Prostate gland (tissue), 2 donors: ENCODE measurements around the gene SNX1. TPM values are rescaled to one million over a fixed set of nuclear protein-coding genes. Genes with fewer than 3 reads are reported as not detected.

ENCODE experiments used
- DNase-seq: peaks from one replicate; pipeline ENCODE4 v3.0.0-alpha.2; 2019; ENCODE audit warnings: low spot score
- H3K27ac ChIP-seq, 2 donors: fragments of 200-600 bp; sonication (generic); 2 replicates each; pipeline ENCODE4 v1.5.1; 2017 to 2019
- H3K27me3 ChIP-seq: fragments of 200-600 bp; sonication (generic); replicated peaks from 2 replicates; pipeline ENCODE4 v1.5.1; 2019; ENCODE audit not compliant: insufficient read depth
- H3K36me3 ChIP-seq, 2 donors: fragments of 200-600 bp; sonication (generic); 1 replicate in 1 of 2; 2 replicates in 1 of 2; pipeline versions ENCODE4 v1.5.1 to v1.8.1; 2017 to 2019
- H3K4me1 ChIP-seq: fragments of 200-600 bp; sonication (generic); replicated peaks from 2 replicates; pipeline ENCODE4 v1.5.1; 2019
- H3K4me3 ChIP-seq, 2 donors: fragments of 200-600 bp; sonication (generic); 2 replicates each; pipeline ENCODE4 v1.5.1; 2017 to 2019
- H3K9me3 ChIP-seq: fragments of 200-600 bp; sonication (generic); 2 replicates; pipeline ENCODE4 v1.5.1; 2017
- POLR2A ChIP-seq: fragments of 450-650 bp; IDR thresholded peaks from one replicate; pipeline ENCODE4 v1.6.1; 2016; ENCODE audit warnings: antibody characterized with exemption, mild to moderate bottlenecking
- POLR2AphosphoS5 ChIP-seq: sonication (generic); formaldehyde crosslinking; IDR thresholded peaks from one replicate; pipeline ENCODE4 v1.6.1; 2017; ENCODE audit warnings: antibody characterized with exemption
- WGBS: methylation state at CpG from one replicate; pipeline ENCODE4 v1.1.5; 2018; 5-methylcytosine and 5-hydroxymethylcytosine counted together
- intact Hi-C: fragments of 100-400 bp; cut with DNase I; formaldehyde crosslinking; loops from one replicate; pipeline ENCODE4 v1.14.2; 2022
- total RNA-seq, 2 donors: library from RNA; depleted of rRNA; stranded (reverse); fragments of >200 nt; gene quantifications; one replicate each; pipeline ENCODE4 v1.1.0, GENCODE V29; 2016
- TF ChIP-seq, protein P1 (sequence below), 4 experiments: fragments of 200-600 bp in 2 of 4; fragments of 450-650 bp in 2 of 4; sonication (generic) in 2 of 4; IDR thresholded peaks; 1 replicate in 3 of 4; 2 replicates in 1 of 4; pipeline ENCODE4 v1.5.1; 2016 to 2019; ENCODE audit warnings: antibody characterized with exemption in 4 of 4, mild to moderate bottlenecking in 2 of 4, moderate library complexity in 2 of 4

SNX1 gene
- total RNA-seq, 2 donors from 2014 or later = 109 to 110 TPM

DNA sequence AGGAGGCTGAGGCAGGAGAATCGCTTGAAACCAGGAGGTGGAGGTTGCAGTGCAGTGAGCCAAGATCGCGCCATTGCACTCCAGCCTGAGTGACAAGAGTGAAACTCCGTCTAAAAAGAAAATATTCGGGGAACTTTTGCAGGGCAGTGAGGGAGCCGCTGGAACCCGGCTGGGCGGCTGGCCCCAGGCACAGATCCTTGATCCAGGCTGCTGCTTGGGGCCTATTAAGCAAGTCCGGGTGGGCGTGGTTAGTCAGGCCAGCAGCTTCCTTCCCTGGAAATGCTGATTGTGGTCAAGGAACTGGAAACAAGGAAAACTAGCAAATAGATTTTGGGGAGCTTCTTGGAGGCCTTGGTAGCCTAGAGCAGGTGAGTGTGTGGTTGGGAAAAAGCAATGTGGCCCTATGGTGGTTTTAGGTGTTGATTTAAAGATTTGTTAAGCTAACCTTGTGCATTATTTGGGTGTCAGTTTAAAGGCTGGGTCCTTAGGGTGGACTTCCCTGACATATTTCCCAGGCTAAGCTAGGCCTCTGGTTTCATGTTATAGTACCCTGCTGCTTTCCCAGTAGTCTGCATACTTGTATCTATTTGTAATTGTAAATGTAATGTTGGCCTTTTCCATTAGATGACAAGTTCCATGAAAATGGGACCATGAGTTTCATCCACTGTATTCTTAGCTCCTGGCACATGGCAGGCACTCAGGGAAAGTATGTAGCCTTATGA is 38.0 kb downstream of the SNX1 start:
- no peaks in the 10 kb centered on the region for H3K27me3 ChIP-seq
- no peaks in the 10 kb centered on the region for H3K4me1 ChIP-seq
- 85% methylated on average over 10 of the region's 10 CpGs for WGBS
- no peak overlapping the region for H3K4me3 ChIP-seq
- TF ChIP-seq, protein P1, sequence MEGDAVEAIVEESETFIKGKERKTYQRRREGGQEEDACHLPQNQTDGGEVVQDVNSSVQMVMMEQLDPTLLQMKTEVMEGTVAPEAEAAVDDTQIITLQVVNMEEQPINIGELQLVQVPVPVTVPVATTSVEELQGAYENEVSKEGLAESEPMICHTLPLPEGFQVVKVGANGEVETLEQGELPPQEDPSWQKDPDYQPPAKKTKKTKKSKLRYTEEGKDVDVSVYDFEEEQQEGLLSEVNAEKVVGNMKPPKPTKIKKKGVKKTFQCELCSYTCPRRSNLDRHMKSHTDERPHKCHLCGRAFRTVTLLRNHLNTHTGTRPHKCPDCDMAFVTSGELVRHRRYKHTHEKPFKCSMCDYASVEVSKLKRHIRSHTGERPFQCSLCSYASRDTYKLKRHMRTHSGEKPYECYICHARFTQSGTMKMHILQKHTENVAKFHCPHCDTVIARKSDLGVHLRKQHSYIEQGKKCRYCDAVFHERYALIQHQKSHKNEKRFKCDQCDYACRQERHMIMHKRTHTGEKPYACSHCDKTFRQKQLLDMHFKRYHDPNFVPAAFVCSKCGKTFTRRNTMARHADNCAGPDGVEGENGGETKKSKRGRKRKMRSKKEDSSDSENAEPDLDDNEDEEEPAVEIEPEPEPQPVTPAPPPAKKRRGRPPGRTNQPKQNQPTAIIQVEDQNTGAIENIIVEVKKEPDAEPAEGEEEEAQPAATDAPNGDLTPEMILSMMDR (IDR thresholded peaks at IDR 0.05) = no peak
- TF ChIP-seq POLR2AphosphoS5 (no peak), POLR2A (no peak)
- no peak overlapping the region for H3K27ac ChIP-seq
- no peaks in the 10 kb centered on the region for H3K9me3 ChIP-seq
- H3K36me3 ChIP-seq = peaks cover 25 to 28% of the 10 kb centered on the region in 2 donors
- intact Hi-C loops = no loop called here
- DNase-seq = no peak

DNA sequence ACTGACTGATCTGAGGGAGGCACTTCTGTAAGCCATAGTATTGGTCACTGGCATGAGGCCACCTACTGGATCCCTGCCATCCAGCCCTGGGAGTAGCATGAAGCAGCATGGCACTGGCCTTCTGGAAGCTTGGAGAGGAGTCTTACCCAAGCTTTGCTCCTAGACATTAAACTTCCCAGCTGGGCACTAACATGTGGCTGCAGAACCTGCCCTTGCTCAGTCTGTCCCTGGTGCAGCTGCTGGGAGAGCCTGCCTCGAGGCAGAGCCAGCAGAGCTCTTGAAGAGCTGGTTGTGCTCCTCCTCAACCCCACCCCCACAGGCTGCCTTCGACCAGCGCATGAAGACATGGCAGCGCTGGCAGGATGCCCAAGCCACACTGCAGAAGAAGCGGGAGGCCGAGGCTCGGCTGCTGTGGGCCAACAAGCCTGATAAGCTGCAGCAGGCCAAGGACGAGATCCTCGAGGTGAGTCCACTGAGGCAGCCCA is 38.6 kb downstream of the SNX1 start:
- 49% methylated on average over 9 of the region's 9 CpGs for WGBS
- TF ChIP-seq POLR2AphosphoS5 (no peak), POLR2A (no peak)
- TF ChIP-seq, protein P1 (IDR thresholded peaks at IDR 0.05) = no peak
- no peaks in the 10 kb centered on the region for H3K9me3 ChIP-seq
- H3K36me3 ChIP-seq = peaks cover 25 to 27% of the 10 kb centered on the region in 2 donors
- H3K4me3 ChIP-seq = no peak overlapping the region
- H3K27ac ChIP-seq = no peak overlapping the region
- no peaks in the 10 kb centered on the region for H3K4me1 ChIP-seq
- intact Hi-C loops = no loop called here
- H3K27me3 ChIP-seq = no peaks in the 10 kb centered on the region
- no peak for DNase-seq

DNA sequence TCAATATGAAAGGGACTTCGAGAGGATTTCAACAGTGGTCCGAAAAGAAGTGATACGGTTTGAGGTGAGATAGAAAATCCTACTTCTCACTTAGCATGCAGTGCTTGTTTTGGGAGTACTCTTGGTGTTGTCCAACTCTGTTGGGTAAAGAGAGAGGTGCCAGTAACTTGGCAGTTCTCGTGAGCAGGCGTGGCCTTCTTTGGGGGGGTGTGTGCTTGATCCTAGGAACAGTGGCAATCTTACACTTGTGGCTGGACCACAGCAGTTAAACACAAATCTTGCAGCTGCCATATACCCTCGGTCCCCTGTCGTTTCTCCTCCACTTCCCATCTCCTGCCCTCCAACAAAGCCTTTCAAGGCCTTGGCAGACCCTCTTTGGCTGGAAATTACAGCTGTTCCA is 40.6 kb downstream of the SNX1 start:
- H3K36me3 ChIP-seq = peaks cover 17 to 18% of the 10 kb centered on the region in 2 donors
- DNase-seq = no peak
- 89% methylated on average over 7 of the region's 7 CpGs for WGBS

DNA sequence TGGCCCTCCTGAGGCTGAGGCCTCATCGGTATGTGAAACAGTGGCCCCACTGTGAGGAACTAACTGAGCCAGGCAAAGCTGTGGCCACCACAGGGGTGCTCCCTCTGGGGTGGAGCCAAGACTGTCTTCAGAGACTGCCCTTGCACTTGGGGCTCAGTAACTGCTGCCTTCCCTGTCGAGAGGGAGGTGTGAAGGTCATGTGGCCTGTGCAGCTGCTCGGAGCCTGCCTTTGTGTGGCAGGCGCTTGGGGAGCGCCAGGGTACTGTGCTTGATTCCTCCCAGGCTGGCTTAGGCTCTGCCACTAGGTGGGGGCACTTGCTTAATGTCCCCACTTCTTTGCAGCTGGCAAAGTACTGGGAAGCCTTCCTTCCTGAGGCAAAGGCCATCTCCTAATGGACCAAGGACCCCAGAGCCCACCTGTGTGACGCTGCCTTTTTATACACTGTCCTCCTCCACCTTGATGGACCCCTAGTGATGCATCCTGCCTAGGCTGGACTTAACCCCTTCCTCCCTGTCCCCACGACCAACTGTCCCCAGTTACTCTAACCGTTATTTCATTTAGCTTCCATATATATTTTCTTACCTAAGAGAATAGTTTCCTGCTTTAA is 41.5 kb downstream of the SNX1 start:
- no peak overlapping the region for H3K27ac ChIP-seq
- DNase-seq = no peak
- no peaks in the 10 kb centered on the region for H3K9me3 ChIP-seq
- H3K36me3 ChIP-seq = peaks cover 16 to 17% of the 10 kb centered on the region in 2 donors
- no peak overlapping the region for H3K4me3 ChIP-seq
- 80% methylated on average over 8 of the region's 8 CpGs for WGBS
- intact Hi-C loops = no loop called here
- no peaks in the 10 kb centered on the region for H3K27me3 ChIP-seq
- no peaks in the 10 kb centered on the region for H3K4me1 ChIP-seq
- no peak for TF ChIP-seq POLR2AphosphoS5
- TF ChIP-seq, protein P1 (IDR thresholded peaks at IDR 0.05) = no peak
- TF ChIP-seq POLR2A = no peak

More for the DNA sequence above, 40.6 kb downstream of the SNX1 start:
- H3K27ac ChIP-seq = no peak overlapping the region
- no peak overlapping the region for H3K4me3 ChIP-seq
- no peaks in the 10 kb centered on the region for H3K27me3 ChIP-seq
- H3K9me3 ChIP-seq = no peaks in the 10 kb centered on the region
- H3K4me1 ChIP-seq = no peaks in the 10 kb centered on the region
- intact Hi-C loops = no loop called here
- TF ChIP-seq POLR2A (no peak), POLR2AphosphoS5 (no peak)
- TF ChIP-seq, protein P1 (IDR thresholded peaks at IDR 0.05) = no peak
